ENCODE results near the gene UBE2I. TPM values are rescaled to one million over a fixed set of nuclear protein-coding genes. Genes with fewer than 3 reads are reported as not detected.

UBE2I gene
- total RNA-seq, 1 donor from 2014 or later: 210 TPM

- intact Hi-C loops (cut with micrococcal nuclease): no loop called here
These were observed 32.3 kb downstream of the UBE2I start for GRCh38 chr16:1341495-1342420.

DNA sequence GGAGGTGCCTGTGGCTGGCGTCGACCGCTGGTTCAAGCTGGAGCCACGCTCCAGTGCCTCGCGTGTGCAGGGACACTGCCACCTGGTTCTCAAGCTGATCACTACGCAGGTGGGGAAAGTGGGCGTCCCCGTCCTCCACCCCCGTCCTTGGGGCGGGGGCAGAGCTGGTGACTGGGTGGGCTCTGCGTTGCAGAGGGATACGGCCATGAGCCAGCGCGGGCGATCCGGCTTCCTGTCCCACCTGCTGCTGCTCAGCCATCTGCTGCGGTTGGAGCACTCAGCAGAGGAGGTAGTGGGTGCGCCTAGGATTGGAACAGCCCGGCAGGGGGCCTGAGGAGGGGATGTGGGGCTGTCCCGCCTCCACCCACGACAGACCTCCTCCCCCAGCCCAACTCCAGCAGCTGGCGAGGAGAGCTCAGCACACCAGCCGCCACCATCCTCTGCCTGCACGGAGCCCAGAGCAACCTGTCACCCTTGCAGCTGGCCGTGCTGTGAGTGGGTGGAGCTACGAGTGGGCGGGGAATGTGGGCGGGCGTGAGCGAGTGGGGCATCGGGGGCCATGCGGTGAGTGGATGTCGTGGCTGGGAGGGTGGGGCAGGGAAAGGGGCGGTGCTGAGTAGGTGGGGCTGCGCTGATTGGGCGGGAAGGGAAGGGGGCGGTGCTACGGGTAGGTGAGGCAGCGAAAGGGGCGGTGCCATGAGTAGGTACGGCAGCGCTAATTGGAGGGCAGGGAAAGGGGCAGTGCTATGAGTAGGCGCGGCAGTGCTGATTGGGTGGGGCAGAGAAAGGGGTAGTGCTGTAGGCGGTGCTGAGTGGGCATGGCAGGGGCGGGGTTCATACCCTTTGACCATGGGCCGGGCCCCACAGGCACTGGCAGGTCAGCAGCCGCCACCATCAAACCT lies 33.3 kb downstream of the UBE2I start:
- intact Hi-C loops (cut with micrococcal nuclease): loop anchor here (1.0 kb wide), 1 partner anchor 9 kb away; the partner anchor contains the start of gene BAIAP3

- intact Hi-C loops (cut with micrococcal nuclease): loop anchor here (1.0 kb wide), 1 partner anchor 10 kb away; the partner anchor contains the start of gene BAIAP3
These were observed 34.2 kb downstream of the UBE2I start for GRCh38 chr16:1343428-1344242.

DNA sequence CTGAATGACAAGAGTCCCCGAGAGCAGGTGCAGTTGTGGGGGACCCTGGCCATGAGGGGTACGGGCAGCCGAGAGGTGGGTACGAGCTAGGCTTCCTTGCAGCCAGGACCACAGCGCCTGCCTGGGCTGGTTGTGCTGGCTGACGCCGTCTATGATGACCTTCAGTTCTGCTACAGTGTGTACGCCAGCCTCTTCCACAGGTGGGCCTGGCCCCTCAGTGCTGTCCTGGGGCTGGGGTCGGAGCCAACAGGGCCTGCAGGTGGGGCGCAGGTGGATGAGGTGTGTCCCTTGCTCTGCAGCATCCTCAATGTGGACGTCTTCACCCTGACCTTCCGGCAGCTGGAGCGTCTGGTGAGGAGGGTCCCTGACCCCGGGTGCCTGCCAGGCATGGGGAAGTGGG lies 35.1 kb downstream of the UBE2I start:
- intact Hi-C loops (cut with micrococcal nuclease): no loop called here

DNA sequence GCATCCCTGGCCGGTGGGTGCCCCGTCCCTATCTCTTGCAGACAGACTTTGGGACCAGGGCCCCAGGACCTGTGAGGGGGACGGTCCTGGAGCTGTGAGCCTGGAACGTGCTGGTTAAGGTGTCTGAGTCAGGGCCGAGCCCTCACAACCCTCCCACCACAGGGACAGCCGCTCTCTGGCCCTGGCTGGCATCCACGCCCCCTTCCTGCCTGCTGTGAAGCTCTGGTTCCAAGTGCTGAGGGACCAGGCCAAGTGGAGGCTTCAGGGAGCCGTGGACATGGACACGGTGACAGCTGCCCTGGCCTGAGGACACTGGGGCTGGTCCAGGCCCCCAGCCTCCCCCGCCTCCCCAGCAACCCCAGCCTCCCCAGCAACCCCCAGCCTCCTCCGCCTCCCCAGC lies 35.7 kb downstream of the UBE2I start:
- intact Hi-C loops (cut with micrococcal nuclease): no loop called here

- intact Hi-C loops (cut with micrococcal nuclease): no loop called here
These were observed 36.4 kb downstream of the UBE2I start for GRCh38 chr16:1345651-1346421.

- intact Hi-C loops (cut with micrococcal nuclease): no loop called here
These were observed 37.2 kb downstream of the UBE2I start for GRCh38 chr16:1346422-1347285.

DNA sequence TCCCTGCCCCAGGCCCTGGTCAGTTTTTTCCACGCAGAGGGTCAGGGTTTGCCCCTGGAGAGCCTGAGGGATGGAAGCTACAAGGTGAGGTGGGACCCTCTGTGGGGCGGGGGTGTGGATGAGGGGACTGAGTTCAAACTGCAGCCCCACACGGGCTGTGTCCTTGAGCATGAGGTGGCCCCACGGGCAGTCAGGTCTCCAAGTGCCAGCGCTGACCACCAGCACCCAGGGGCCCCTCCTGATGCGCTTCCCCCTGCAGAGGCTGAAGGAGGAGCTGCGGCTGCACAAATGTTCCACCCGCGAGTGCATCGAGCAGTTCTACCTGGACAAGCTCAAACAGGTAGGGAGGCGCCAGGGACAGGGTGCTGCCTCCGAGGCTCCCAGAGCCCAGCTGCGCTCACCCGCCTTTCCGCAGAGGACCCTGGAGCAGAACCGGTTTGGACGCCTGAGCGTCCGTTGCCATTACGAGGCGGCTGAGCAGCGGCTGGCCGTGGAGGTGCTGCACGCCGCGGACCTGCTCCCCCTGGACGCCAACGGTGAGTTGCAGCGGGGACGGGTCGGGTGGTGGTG lies 37.9 kb downstream of the UBE2I start:
- intact Hi-C loops (cut with micrococcal nuclease): no loop called here

DNA sequence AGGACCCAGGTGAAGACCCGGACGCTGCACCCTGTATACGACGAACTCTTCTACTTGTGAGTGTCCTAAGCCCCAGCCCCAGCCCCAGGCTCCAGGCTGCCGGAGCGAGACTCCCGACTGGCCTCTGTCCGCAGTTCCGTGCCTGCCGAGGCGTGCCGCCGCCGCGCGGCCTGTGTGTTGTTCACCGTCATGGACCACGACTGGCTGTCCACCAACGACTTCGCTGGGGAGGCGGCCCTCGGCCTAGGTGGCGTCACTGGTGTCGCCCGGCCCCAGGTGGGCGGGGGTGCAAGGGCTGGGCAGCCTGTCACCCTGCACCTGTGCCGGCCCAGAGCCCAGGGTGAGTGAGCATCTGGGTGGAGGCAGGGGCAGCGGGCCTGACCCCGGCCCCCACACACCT lies 38.5 kb downstream of the UBE2I start:
- intact Hi-C loops (cut with micrococcal nuclease): no loop called here

DNA sequence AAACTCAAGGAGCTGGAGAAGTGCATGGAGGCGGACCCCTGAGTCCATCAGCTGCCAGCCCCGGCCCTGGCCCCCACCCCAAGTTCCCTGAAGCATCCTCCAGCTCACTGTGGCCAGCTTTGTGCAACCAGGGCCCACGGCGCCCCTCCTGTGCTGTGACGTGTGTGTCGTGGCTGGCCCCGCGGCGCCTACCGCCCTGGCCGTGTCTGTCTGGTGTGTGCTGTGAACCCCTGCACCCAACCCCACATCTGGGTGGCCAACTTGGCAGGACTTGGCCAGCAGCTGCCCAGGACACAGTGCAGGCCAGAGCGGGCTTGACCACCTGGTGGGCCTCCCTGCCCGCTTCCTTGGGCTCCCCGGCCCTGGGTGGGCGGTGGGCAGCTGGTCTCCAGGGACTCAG lies 39.0 kb downstream of the UBE2I start:
- intact Hi-C loops (cut with micrococcal nuclease): no loop called here

GRCh38 chr16:1348926-1349325 lies 39.5 kb downstream of the UBE2I start:
- intact Hi-C loops (cut with micrococcal nuclease): no loop called here

DNA sequence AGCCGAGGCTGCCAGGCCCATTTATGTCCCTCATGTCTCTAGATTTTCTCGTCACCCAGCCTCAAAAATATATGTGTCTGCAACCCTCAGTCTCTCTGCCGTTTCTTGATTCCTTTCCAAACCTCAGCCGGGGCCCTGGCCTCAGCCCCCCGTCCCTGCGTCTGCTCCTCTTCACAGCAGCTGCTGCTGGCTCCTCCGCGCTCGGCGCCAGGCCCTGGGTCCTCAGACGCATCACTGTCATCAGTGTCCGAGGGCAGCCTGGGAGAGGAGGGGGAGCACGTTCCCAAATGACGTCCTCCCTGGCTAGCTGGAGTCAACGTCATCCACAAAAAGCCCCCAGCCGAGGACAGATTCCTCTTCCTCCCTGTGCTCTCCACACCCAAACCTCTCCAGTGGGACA lies 39.9 kb downstream of the UBE2I start:
- intact Hi-C loops (cut with micrococcal nuclease): no loop called here

DNA sequence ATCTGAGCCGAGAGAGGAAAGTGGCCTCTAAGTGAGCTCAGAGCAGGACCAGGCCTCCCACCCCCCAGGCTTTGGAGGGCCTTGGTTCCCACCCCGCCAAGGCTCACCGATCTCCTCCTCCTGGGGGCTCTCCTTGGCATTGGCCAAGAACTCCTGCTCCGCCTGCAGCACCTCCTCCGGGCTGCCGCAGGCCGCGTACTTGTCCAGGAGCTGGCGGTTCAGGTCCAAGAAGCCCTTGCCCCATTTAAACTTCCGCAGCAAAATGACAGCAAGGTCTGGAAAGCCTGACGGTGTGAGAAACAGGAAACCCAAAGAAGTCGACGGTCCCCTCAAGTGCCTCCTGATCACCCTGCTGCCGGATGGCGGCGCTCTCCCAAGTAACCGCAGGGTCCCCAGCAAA lies 40.5 kb downstream of the UBE2I start:
- intact Hi-C loops (cut with micrococcal nuclease): loop anchor here (5.0 kb wide), 2 partner anchors 62 to 992 kb away; partner anchors contain the start of genes ABCA3 and UNKL

DNA sequence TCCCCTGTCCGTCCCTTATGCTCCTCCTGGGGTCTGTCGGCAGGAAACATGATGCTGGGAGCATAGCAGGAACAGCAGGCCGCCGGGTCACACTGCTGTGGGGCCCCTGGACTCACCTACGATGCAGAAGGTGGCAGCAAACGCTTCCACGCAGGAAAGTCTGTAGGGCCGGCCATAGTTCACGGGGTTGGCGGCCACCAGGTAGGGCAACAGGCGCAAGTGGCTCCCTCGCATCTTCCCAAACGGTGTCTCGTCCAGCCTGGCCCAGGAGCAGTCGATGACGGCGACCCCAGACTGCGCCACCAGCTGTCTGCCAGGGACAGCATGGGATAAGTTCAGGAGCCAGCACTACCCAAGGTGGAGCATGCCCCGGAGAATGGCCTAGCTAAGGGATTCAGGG lies 41.3 kb downstream of the UBE2I start:
- intact Hi-C loops (cut with micrococcal nuclease): loop anchor here (1.0 to 5.0 kb wide), 3 partner anchors 41 to 992 kb away; partner anchors contain the start of genes ABCA3, UBE2I and UNKL

DNA sequence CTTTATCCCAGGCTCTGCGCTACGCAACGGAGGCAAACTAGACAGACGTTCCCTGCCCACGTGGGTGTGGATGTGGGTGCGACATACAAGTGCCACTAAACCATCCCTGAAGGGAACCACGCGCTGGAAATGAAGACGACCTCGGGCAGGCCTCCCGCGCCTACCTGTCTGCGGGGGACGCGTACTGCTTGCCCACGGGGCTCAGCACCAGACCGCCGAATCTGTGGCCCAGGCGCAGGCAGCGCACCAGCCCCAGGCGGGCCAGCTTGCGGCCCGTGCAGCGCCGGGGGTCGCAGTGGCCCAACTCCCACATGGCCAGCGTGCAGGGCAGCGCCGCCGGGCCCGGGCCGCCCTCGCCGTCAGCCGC lies 41.8 kb downstream of the UBE2I start:
- intact Hi-C loops (cut with micrococcal nuclease): loop anchor here (1.0 to 5.0 kb wide), 3 partner anchors 42 to 991 kb away; partner anchors contain the start of genes ABCA3, UBE2I and UNKL

GRCh38 chr16:1351582-1352362 lies 42.3 kb downstream of the UBE2I start, which contains the start of the genes GNPTG and TSR3:
GNPTG (plus strand) TSS chr16:1351931; CDS start chr16:1351966, 35 bp downstream.
TSR3 (minus strand) TSS chr16:1351878; CDS start chr16:1351804, 74 bp downstream.
- intact Hi-C loops (cut with micrococcal nuclease): loop anchor here (1.0 to 5.0 kb wide), 3 partner anchors 42 to 991 kb away; partner anchors contain the start of genes ABCA3, UBE2I and UNKL

DNA sequence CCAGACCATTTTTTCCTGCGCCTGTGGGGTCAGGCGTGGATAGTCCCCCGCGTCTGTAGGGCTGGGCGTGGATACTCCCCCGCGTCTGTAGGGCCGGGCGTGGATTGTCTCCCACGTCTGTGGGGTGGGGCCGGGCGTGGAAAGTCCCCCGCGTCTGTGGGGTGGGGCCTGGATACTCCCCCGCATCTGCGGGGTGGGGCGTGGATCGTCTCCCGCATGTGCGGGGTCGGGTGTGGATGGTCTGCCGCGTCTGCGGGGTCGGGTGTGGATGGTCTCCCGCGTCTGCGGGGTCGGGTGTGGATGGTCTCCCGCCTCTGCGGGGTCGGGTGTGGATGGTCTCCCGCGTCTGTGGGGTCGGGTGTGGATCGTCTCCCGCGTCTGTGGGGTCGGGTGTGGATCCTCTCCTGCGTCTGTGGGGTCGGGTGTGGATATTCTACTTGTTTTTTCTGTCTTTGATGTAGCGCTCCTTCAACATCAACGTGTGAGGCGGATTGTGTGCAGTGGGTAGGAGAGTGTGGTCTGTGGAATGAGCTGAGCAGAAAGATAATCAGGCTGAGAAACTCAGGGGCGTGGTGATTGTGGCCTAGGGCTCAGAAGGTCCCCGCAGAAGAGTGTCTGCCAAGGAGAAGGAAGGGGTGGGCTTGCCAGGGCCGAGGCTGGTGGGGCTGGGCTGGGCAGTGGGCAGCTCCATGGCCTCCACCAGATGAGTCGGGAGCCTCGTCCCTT lies 45.5 kb downstream of the UBE2I start:
- intact Hi-C loops (cut with micrococcal nuclease): loop anchor here (5.0 kb wide), 2 partner anchors 57 to 987 kb away; partner anchors contain the start of genes ABCA3 and UNKL

All from T-helper 2 cell treated with Interferon-gamma antibody and Interleukin-4, amounts not matched to agents 100 ng/mL and 5 ng/mL, for 36 hours (primary cell).